MM.1S (cell line): ENCODE measurements around the gene NPC2.

Experiments used
- DNase-seq: peaks from one replicate; pipeline ENCODE4 v3.0.0-alpha.2; 2015
- H2AFZ ChIP-seq: fragments of 300-600 bp; sonication (generic); 2 replicates; pipeline ENCODE4 v1.6.0; 2016; ENCODE audit warnings: antibody characterized with exemption, low read length
- H3F3A ChIP-seq: fragments of 300-600 bp; sonication (generic); 2 replicates; pipeline ENCODE4 v1.6.1; 2016; ENCODE audit warnings: mild to moderate bottlenecking, antibody characterized with exemption, low read length, moderate library complexity, mixed read lengths; ENCODE audit not compliant: insufficient read depth
- H3K27ac ChIP-seq: fragments of 300-600 bp; sonication (generic); 2 replicates; pipeline ENCODE4 v1.5.1; 2016; ENCODE audit warnings: mild to moderate bottlenecking, low read length
- H3K27me3 ChIP-seq: fragments of 300-600 bp; sonication (generic); replicated peaks from 2 replicates; pipeline ENCODE4 v1.6.0; 2016; ENCODE audit warnings: low read length; ENCODE audit not compliant: insufficient read depth
- H3K36me3 ChIP-seq: fragments of 300-600 bp; sonication (generic); replicated peaks from 2 replicates; pipeline ENCODE4 v1.6.1; 2016; ENCODE audit warnings: mild to moderate bottlenecking, low read length, mixed read lengths; ENCODE audit not compliant: insufficient read depth
- H3K4me1 ChIP-seq: fragments of 300-600 bp; sonication (generic); 2 replicates; pipeline ENCODE4 v1.6.1; 2016; ENCODE audit warnings: low read length, mixed read lengths
- H3K4me2 ChIP-seq: fragments of 300-600 bp; sonication (generic); 2 replicates; pipeline ENCODE4 v1.6.0; 2016; ENCODE audit warnings: low read depth, low read length
- H3K4me3 ChIP-seq: fragments of 300-600 bp; sonication (generic); 2 replicates; pipeline ENCODE4 v1.5.1; 2016; ENCODE audit warnings: low read length, mixed read lengths
- H3K79me2 ChIP-seq: fragments of 300-600 bp; sonication (generic); 2 replicates; pipeline ENCODE4 v1.6.1; 2016; ENCODE audit warnings: mixed run types, low read length, mixed read lengths
- H3K9ac ChIP-seq: fragments of 300-600 bp; sonication (generic); 2 replicates; pipeline ENCODE4 v1.6.1; 2016; ENCODE audit warnings: low read length, mixed read lengths
- H3K9me2 ChIP-seq: fragments of 300-600 bp; sonication (generic); replicated peaks from 2 replicates; pipeline ENCODE4 v1.6.1; 2016; ENCODE audit warnings: mild to moderate bottlenecking, low read length, mixed read lengths; ENCODE audit not compliant: insufficient read depth
- H3K9me3 ChIP-seq: fragments of 300-600 bp; sonication (generic); replicated peaks from 2 replicates; pipeline ENCODE4 v1.6.1; 2016; ENCODE audit warnings: mild to moderate bottlenecking, low read length, mixed read lengths; ENCODE audit not compliant: insufficient read depth
- H4K20me1 ChIP-seq: fragments of 300-600 bp; sonication (generic); 2 replicates; pipeline ENCODE4 v1.6.1; 2016; ENCODE audit warnings: mild to moderate bottlenecking, low read length, moderate library complexity, mixed read lengths; ENCODE audit not compliant: insufficient read depth
- CTCF ChIP-seq: fragments of 300-600 bp; sonication (generic); IDR thresholded peaks from 2 replicates; pipeline ENCODE4 v1.5.1; 2016; ENCODE audit warnings: antibody characterized with exemption, low read length, mixed read lengths
- EZH2 ChIP-seq: fragments of 300-600 bp; sonication (generic); optimal IDR thresholded peaks from 2 replicates; pipeline ENCODE3; 2017; ENCODE audit warnings: low read depth, mild to moderate bottlenecking, antibody characterized with exemption, low read length, mixed read lengths
- EZH2phosphoT487 ChIP-seq: fragments of 300-600 bp; sonication (generic); IDR thresholded peaks from 2 replicates; pipeline ENCODE4 v1.6.1; 2018; ENCODE audit warnings: antibody characterized with exemption, low read length

Gene NPC2

GRCh38 chr14:74469548-74470518 lies 23.3 kb downstream of the NPC2 start:
- H3K9ac ChIP-seq: no peak overlapping the region
- no peak overlapping the region for H3K4me3 ChIP-seq
- H3F3A ChIP-seq: no peaks in the 10 kb centered on the region
- H4K20me1 ChIP-seq: no peaks in the 10 kb centered on the region
- DNase-seq: no peak
- no peak overlapping the region for H2AFZ ChIP-seq
- H3K79me2 ChIP-seq: no peaks in the 10 kb centered on the region
- no peak for TF ChIP-seq EZH2
- no peak for TF ChIP-seq CTCF
- TF ChIP-seq EZH2phosphoT487: no peak
- no peak overlapping the region for H3K27ac ChIP-seq
- no peaks in the 10 kb centered on the region for H3K9me3 ChIP-seq
- no peaks in the 10 kb centered on the region for H3K9me2 ChIP-seq
- no peaks in the 10 kb centered on the region for H3K4me1 ChIP-seq
- no peaks in the 10 kb centered on the region for H3K36me3 ChIP-seq
- H3K27me3 ChIP-seq: no peaks in the 10 kb centered on the region
- H3K4me2 ChIP-seq: no peak overlapping the region

GRCh38 chr14:74468513-74468912 lies 24.6 kb downstream of the NPC2 start:
- no peak overlapping the region for H2AFZ ChIP-seq
- H3K4me3 ChIP-seq: no peak overlapping the region
- H3K9me3 ChIP-seq: no peaks in the 10 kb centered on the region
- no peak for DNase-seq
- H3K9ac ChIP-seq: no peak overlapping the region
- H4K20me1 ChIP-seq: no peaks in the 10 kb centered on the region
- no peak overlapping the region for H3K4me2 ChIP-seq
- no peaks in the 10 kb centered on the region for H3K27me3 ChIP-seq
- H3K4me1 ChIP-seq: no peaks in the 10 kb centered on the region
- no peaks in the 10 kb centered on the region for H3K36me3 ChIP-seq
- H3F3A ChIP-seq: no peaks in the 10 kb centered on the region
- TF ChIP-seq CTCF (no peak), EZH2phosphoT487 (no peak), EZH2 (no peak)
- no peaks in the 10 kb centered on the region for H3K9me2 ChIP-seq
- no peaks in the 10 kb centered on the region for H3K79me2 ChIP-seq
- H3K27ac ChIP-seq: no peak overlapping the region

- Histone ChIP-seq H3K9me3 (no peaks in the 10 kb centered on the region), H3K9me2 (no peaks in the 10 kb centered on the region), H3K4me3 (no peak overlapping the region), H3K79me2 (no peaks in the 10 kb centered on the region), H3K36me3 (no peaks in the 10 kb centered on the region), H4K20me1 (no peaks in the 10 kb centered on the region), H3K9ac (no peak overlapping the region), H3K4me1 (no peaks in the 10 kb centered on the region), H3K4me2 (no peak overlapping the region), H3F3A (no peaks in the 10 kb centered on the region), H2AFZ (no peak overlapping the region), H3K27ac (no peak overlapping the region), H3K27me3 (no peaks in the 10 kb centered on the region)
- no peak for DNase-seq
- TF ChIP-seq EZH2: no peak
- no peak for TF ChIP-seq EZH2phosphoT487
- TF ChIP-seq CTCF: no peak
These were observed 27.8 kb downstream of the NPC2 start for GRCh38 chr14:74465335-74465734.
